Muscle layer of duodenum (tissue), 2 donors: ENCODE results near the gene MYCBP2.

Experiments used
- H3K27ac ChIP-seq: one replicate; pipeline ENCODE4 v1.7.0; 2013; ENCODE audit warnings: mild to moderate bottlenecking, low read length
- H3K27me3 ChIP-seq: one replicate; pipeline ENCODE4 v1.7.0; 2013; ENCODE audit warnings: low read depth, mild to moderate bottlenecking, control low read depth, low read length
- H3K36me3 ChIP-seq, 2 donors: one replicate each; pipeline ENCODE4 v1.7.0; 2013; ENCODE audit warnings: low read length in 2 of 2, control low read depth in 1 of 2, mild to moderate bottlenecking in 1 of 2; ENCODE audit not compliant: insufficient read depth in 2 of 2, control insufficient read depth in 1 of 2
- H3K4me1 ChIP-seq, 2 donors: one replicate each; pipeline ENCODE4 v1.7.0; 2013; ENCODE audit warnings: low read length in 2 of 2, mild to moderate bottlenecking in 2 of 2, control low read depth in 1 of 2, moderate library complexity in 1 of 2; ENCODE audit not compliant: insufficient read depth in 2 of 2, control insufficient read depth in 1 of 2
- H3K4me3 ChIP-seq, 2 donors: one replicate each; pipeline ENCODE4 v1.7.0; 2013; ENCODE audit warnings: low read length in 2 of 2, low read depth in 1 of 2, mild to moderate bottlenecking in 1 of 2
- H3K9me3 ChIP-seq, 2 donors: one replicate each; pipeline ENCODE4 v1.7.0; 2013; ENCODE audit warnings: low read length in 2 of 2, control low read depth in 1 of 2, mild to moderate bottlenecking in 1 of 2; ENCODE audit not compliant: control insufficient read depth in 1 of 2
- donor health status: healthy.

MYCBP2 gene

GRCh38 chr13:77168237-77168636, 158.7 kb downstream of the MYCBP2 start:
- no peak overlapping the region for H3K27ac ChIP-seq
- no peak overlapping the region for H3K4me3 ChIP-seq
- no peaks in the 10 kb centered on the region for H3K4me1 ChIP-seq
- peaks cover 64 to 65% of the 10 kb centered on the region in 2 donors for H3K36me3 ChIP-seq
- H3K9me3 ChIP-seq: no peaks in the 10 kb centered on the region
- H3K27me3 ChIP-seq: no peaks in the 10 kb centered on the region

GRCh38 chr13:77150651-77151050, 176.2 kb downstream of the MYCBP2 start:
- Histone ChIP-seq H3K27ac (no peak overlapping the region), H3K4me3 (no peak overlapping the region), H3K36me3 (peaks cover 8 to 37% of the 10 kb centered on the region in 2 donors), H3K27me3 (no peaks in the 10 kb centered on the region), H3K4me1 (no peaks in the 10 kb centered on the region), H3K9me3 (no peaks in the 10 kb centered on the region)

- no peaks in the 10 kb centered on the region for H3K4me1 ChIP-seq
- H3K36me3 ChIP-seq: peaks cover 35 to 60% of the 10 kb centered on the region in 2 donors
- H3K9me3 ChIP-seq: no peaks in the 10 kb centered on the region
- H3K27ac ChIP-seq: no peak overlapping the region
- H3K27me3 ChIP-seq: no peaks in the 10 kb centered on the region
- no peak overlapping the region for H3K4me3 ChIP-seq
These were observed 183.5 kb downstream of the MYCBP2 start for GRCh38 chr13:77143431-77143830.

GRCh38 chr13:77139306-77139705, 187.6 kb downstream of the MYCBP2 start:
- no peaks in the 10 kb centered on the region for H3K4me1 ChIP-seq
- no peak overlapping the region for H3K4me3 ChIP-seq
- H3K9me3 ChIP-seq: no peaks in the 10 kb centered on the region
- no peak overlapping the region for H3K27ac ChIP-seq
- no peaks in the 10 kb centered on the region for H3K27me3 ChIP-seq
- peaks cover 28 to 45% of the 10 kb centered on the region in 2 donors for H3K36me3 ChIP-seq

GRCh38 chr13:77138813-77139212, 188.1 kb downstream of the MYCBP2 start:
- Histone ChIP-seq H3K27ac (no peak overlapping the region), H3K4me3 (no peak overlapping the region), H3K36me3 (peaks cover 23 to 46% of the 10 kb centered on the region in 2 donors), H3K9me3 (no peaks in the 10 kb centered on the region), H3K4me1 (no peaks in the 10 kb centered on the region), H3K27me3 (no peaks in the 10 kb centered on the region)

- H3K36me3 ChIP-seq: peaks cover 14 to 35% of the 10 kb centered on the region in 2 donors
- H3K27me3 ChIP-seq: no peaks in the 10 kb centered on the region
These were observed 189.9 kb downstream of the MYCBP2 start for GRCh38 chr13:77136902-77137420.

GRCh38 chr13:77124423-77124822, 202.5 kb downstream of the MYCBP2 start:
- Histone ChIP-seq H3K4me3 (no peak overlapping the region), H3K36me3 (peaks cover 10 to 21% of the 10 kb centered on the region in 2 donors), H3K27me3 (no peaks in the 10 kb centered on the region), H3K9me3 (no peaks in the 10 kb centered on the region), H3K27ac (no peak overlapping the region), H3K4me1 (no peaks in the 10 kb centered on the region)

More at GRCh38 chr13:77136902-77137420, 189.9 kb downstream of the MYCBP2 start:
- Histone ChIP-seq H3K9me3 (no peaks in the 10 kb centered on the region), H3K4me3 (no peak overlapping the region), H3K4me1 (no peaks in the 10 kb centered on the region), H3K27ac (no peak overlapping the region)

GRCh38 chr13:77118134-77118533, 208.8 kb downstream of the MYCBP2 start:
- Histone ChIP-seq H3K27ac (no peak overlapping the region), H3K4me1 (no peaks in the 10 kb centered on the region), H3K36me3 (peaks cover 13 to 18% of the 10 kb centered on the region in 2 donors), H3K9me3 (no peaks in the 10 kb centered on the region), H3K4me3 (no peak overlapping the region), H3K27me3 (no peaks in the 10 kb centered on the region)

GRCh38 chr13:77114271-77114670, 212.6 kb downstream of the MYCBP2 start:
- Histone ChIP-seq H3K9me3 (no peaks in the 10 kb centered on the region), H3K4me3 (no peak overlapping the region), H3K36me3 (peaks cover 18 to 28% of the 10 kb centered on the region in 2 donors), H3K4me1 (no peaks in the 10 kb centered on the region), H3K27ac (no peak overlapping the region), H3K27me3 (no peaks in the 10 kb centered on the region)

GRCh38 chr13:77113496-77113895, 213.4 kb downstream of the MYCBP2 start:
- Histone ChIP-seq H3K27ac (no peak overlapping the region), H3K4me3 (no peak overlapping the region), H3K36me3 (peaks cover 18 to 26% of the 10 kb centered on the region in 2 donors), H3K27me3 (no peaks in the 10 kb centered on the region), H3K4me1 (no peaks in the 10 kb centered on the region), H3K9me3 (no peaks in the 10 kb centered on the region)

GRCh38 chr13:77105051-77105450, 221.8 kb downstream of the MYCBP2 start:
- Histone ChIP-seq H3K4me1 (no peaks in the 10 kb centered on the region), H3K27me3 (no peaks in the 10 kb centered on the region), H3K36me3 (peaks cover 0 to 15% of the 10 kb centered on the region in 2 donors), H3K9me3 (no peaks in the 10 kb centered on the region), H3K4me3 (no peak overlapping the region), H3K27ac (no peak overlapping the region)

- H3K4me3 ChIP-seq: no peak overlapping the region
- H3K36me3 ChIP-seq: peaks cover 22 to 33% of the 10 kb centered on the region in 2 donors
- no peaks in the 10 kb centered on the region for H3K27me3 ChIP-seq
- no peaks in the 10 kb centered on the region for H3K9me3 ChIP-seq
- H3K27ac ChIP-seq: no peak overlapping the region
- no peaks in the 10 kb centered on the region for H3K4me1 ChIP-seq
These were observed 227.5 kb downstream of the MYCBP2 start for GRCh38 chr13:77099415-77099814.
